HepG2 (cell line): ENCODE data around the gene ZNF276. TPM values are rescaled to one million over a fixed set of nuclear protein-coding genes. Genes with fewer than 3 reads are reported as not detected.

ENCODE experiments used
- NFRKB ChIP-seq: fragments of 450-650 bp; IDR thresholded peaks from 2 replicates; pipeline ENCODE4 v1.6.1; 2017
- PAWR ChIP-seq: sonication (generic); formaldehyde crosslinking; IDR thresholded peaks from 2 replicates; pipeline ENCODE4 v1.4.0; 2020; ENCODE audit warnings: missing genetic modification reagents, mild to moderate bottlenecking, borderline replicate concordance
- PAX8 ChIP-seq: sonication (generic); formaldehyde crosslinking; IDR thresholded peaks from 2 replicates; pipeline ENCODE4 v1.8.0; 2022; ENCODE audit warnings: mild to moderate bottlenecking, missing genetic modification reagents, borderline replicate concordance
- RAD21 ChIP-seq: fragments of 450-650 bp; formaldehyde crosslinking; IDR thresholded peaks from 2 replicates; pipeline ENCODE4 v1.5.0; 2020; ENCODE audit warnings: mild to moderate bottlenecking
- TEAD3 ChIP-seq: optimal IDR thresholded peaks from 2 replicates; pipeline ENCODE3; 2016; ENCODE audit warnings: borderline replicate concordance
- THYN1 ChIP-seq: sonication (generic); formaldehyde crosslinking; IDR thresholded peaks from 2 replicates; pipeline ENCODE4 v1.8.1; 2023; ENCODE audit warnings: low read depth, mild to moderate bottlenecking, moderate library complexity, missing genetic modification reagents, borderline replicate concordance
- U2AF1 ChIP-seq: fragments of 200-400 bp; formaldehyde crosslinking; optimal IDR thresholded peaks from 2 replicates; pipeline ENCODE3; 2017; ENCODE audit warnings: mild to moderate bottlenecking, low read depth, low read length
- ZNF337 ChIP-seq: sonication (generic); formaldehyde crosslinking; IDR thresholded peaks from 2 replicates; pipeline ENCODE4 v1.5.1; 2020; ENCODE audit warnings: missing genetic modification reagents, low read depth, mild to moderate bottlenecking, borderline replicate concordance
- ZNF354B ChIP-seq: sonication (generic); formaldehyde crosslinking; IDR thresholded peaks from 2 replicates; pipeline ENCODE4 v1.8.0; 2022; ENCODE audit warnings: mild to moderate bottlenecking, missing genetic modification reagents
- ZNF879 ChIP-seq: sonication (generic); formaldehyde crosslinking; IDR thresholded peaks from 2 replicates; pipeline ENCODE4 v1.8.1; 2023; ENCODE audit warnings: missing genetic modification reagents
- polyA plus RNA-seq, 8 experiments: library from polyadenylated mRNA; depleted of rRNA in 3 of 8; stranded (reverse) in 7 of 8; unstranded in 1 of 8; fragments of >200 nt; fragmentation: Illumina TruSeq in 4 of 8; extraction: Trizol in 4 of 8; gene quantifications; 2 replicates each; pipeline versions ENCODE4 v1.2.1 to v1.2.3, GENCODE V29; 2011 to 2016; ENCODE audit warnings: low read depth in 4 of 8, missing spikeins in 1 of 8, mixed read lengths in 1 of 8; ENCODE audit not compliant: insufficient read depth in 1 of 8
- total RNA-seq, 5 experiments: library from RNA; depleted of rRNA; stranded (reverse); fragments of >200 nt; fragmentation: Illumina TruSeq; extraction: Trizol; gene quantifications; 2 replicates each; pipeline ENCODE4 v1.2.3, GENCODE V29; 2016; ENCODE audit warnings: low read depth in 1 of 5
- TF ChIP-seq, protein P1 (sequence below): sonication (generic); formaldehyde crosslinking; IDR thresholded peaks from 2 replicates; pipeline ENCODE4 v1.5.1; 2020; ENCODE audit warnings: missing genetic modification reagents, mild to moderate bottlenecking, borderline replicate concordance
- TF ChIP-seq, protein P2 (sequence below): sonication (generic); formaldehyde crosslinking; IDR thresholded peaks from 2 replicates; pipeline ENCODE4 v1.4.0; 2020; ENCODE audit warnings: missing genetic modification reagents
- TF ChIP-seq, protein P3 (sequence below): sonication (generic); formaldehyde crosslinking; IDR thresholded peaks from 2 replicates; pipeline ENCODE4 v1.8.1; 2023; ENCODE audit warnings: missing genetic modification reagents, inconsistent platforms, borderline replicate concordance
- TF ChIP-seq, protein P4 (sequence below), 2 experiments: sonication (generic) in 1 of 2; formaldehyde crosslinking in 1 of 2; IDR thresholded peaks; 2 replicates each; pipeline versions ENCODE4 v1.6.1 to v1.9.0; 2014 to 2022; ENCODE audit warnings: antibody characterized with exemption in 1 of 2, borderline replicate concordance in 1 of 2, inconsistent platforms in 1 of 2, low read depth in 1 of 2, missing genetic modification reagents in 1 of 2

The ZNF276 gene
- total and polyA plus RNA-seq, 2 of the 13 experiments (the other 11 are each of a cell fraction or from before 2014, with no cell fraction given) = 17.7 to 18.0 TPM

DNA sequence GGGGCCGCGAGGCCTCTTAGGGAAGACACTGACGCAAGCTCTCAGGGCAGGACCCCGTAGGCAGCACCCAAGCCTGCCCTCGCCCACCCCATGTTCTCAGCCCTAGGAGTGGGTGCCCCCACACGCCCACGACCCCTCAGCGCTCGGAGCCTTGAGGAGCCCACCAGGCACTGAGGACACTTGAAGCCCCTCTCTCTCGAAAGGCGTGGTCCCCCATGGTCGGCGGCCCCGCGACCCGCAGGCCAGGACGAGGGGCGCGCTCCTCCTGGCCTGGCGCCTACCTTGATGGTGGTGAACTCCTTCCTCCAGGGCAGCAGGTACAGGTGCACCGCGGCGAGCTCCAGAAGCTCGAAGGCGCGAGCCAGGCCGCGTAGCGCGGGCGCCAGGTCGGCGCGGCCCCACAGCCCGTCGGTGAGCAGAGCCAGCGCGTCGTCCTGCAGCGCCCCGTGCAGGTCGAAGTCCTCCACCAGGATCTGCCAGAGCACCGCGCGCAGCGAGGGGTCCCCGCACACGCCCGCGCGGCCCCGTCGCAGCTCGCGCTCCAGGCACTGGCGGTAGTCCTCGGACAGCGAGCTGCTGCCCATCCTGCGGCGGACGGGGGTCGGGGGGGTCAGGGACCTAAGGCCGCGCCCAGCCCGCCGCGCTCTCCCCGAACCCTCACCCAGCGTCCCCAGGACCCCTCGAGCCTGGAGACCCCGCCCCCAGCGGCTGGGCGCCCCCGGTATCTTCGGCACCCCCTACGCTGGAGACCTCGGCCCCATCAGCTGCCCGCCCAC lies 20.5 kb upstream of the ZNF276 start (continued):
- TF ChIP-seq, protein P1, sequence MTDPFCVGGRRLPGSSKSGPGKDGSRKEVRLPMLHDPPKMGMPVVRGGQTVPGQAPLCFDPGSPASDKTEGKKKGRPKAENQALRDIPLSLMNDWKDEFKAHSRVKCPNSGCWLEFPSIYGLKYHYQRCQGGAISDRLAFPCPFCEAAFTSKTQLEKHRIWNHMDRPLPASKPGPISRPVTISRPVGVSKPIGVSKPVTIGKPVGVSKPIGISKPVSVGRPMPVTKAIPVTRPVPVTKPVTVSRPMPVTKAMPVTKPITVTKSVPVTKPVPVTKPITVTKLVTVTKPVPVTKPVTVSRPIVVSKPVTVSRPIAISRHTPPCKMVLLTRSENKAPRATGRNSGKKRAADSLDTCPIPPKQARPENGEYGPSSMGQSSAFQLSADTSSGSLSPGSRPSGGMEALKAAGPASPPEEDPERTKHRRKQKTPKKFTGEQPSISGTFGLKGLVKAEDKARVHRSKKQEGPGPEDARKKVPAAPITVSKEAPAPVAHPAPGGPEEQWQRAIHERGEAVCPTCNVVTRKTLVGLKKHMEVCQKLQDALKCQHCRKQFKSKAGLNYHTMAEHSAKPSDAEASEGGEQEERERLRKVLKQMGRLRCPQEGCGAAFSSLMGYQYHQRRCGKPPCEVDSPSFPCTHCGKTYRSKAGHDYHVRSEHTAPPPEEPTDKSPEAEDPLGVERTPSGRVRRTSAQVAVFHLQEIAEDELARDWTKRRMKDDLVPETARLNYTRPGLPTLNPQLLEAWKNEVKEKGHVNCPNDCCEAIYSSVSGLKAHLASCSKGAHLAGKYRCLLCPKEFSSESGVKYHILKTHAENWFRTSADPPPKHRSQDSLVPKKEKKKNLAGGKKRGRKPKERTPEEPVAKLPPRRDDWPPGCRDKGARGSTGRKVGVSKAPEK (CRISPR knock-in tag) = no peak
- TF ChIP-seq U2AF1 = peak; percentile 2
- TF ChIP-seq, protein P2, sequence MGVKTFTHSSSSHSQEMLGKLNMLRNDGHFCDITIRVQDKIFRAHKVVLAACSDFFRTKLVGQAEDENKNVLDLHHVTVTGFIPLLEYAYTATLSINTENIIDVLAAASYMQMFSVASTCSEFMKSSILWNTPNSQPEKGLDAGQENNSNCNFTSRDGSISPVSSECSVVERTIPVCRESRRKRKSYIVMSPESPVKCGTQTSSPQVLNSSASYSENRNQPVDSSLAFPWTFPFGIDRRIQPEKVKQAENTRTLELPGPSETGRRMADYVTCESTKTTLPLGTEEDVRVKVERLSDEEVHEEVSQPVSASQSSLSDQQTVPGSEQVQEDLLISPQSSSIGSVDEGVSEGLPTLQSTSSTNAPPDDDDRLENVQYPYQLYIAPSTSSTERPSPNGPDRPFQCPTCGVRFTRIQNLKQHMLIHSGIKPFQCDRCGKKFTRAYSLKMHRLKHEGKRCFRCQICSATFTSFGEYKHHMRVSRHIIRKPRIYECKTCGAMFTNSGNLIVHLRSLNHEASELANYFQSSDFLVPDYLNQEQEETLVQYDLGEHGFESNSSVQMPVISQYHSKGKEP (CRISPR knock-in tag) = no peak
- TF ChIP-seq ZNF337 (CRISPR knock-in tag) = no peak; the same call in 1 of the 2 replicates
- TF ChIP-seq PAX8 (CRISPR knock-in tag) = 0 out of 2 replicates have a peak, but pooled peaks have one; percentile 51
- TF ChIP-seq THYN1 (CRISPR knock-in tag) = no peak
- TF ChIP-seq PAWR (CRISPR knock-in tag) = no peak
- TF ChIP-seq ZNF354B (CRISPR knock-in tag) = no peak
- TF ChIP-seq NFRKB = no peak
- peak; percentile 17 for TF ChIP-seq TEAD3 (CRISPR knock-in tag)
- TF ChIP-seq, protein P3, sequence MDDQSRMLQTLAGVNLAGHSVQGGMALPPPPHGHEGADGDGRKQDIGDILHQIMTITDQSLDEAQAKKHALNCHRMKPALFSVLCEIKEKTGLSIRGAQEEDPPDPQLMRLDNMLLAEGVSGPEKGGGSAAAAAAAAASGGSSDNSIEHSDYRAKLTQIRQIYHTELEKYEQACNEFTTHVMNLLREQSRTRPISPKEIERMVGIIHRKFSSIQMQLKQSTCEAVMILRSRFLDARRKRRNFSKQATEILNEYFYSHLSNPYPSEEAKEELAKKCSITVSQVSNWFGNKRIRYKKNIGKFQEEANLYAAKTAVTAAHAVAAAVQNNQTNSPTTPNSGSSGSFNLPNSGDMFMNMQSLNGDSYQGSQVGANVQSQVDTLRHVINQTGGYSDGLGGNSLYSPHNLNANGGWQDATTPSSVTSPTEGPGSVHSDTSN (CRISPR knock-in tag) = peak; percentile 77
- TF ChIP-seq, protein P4, sequence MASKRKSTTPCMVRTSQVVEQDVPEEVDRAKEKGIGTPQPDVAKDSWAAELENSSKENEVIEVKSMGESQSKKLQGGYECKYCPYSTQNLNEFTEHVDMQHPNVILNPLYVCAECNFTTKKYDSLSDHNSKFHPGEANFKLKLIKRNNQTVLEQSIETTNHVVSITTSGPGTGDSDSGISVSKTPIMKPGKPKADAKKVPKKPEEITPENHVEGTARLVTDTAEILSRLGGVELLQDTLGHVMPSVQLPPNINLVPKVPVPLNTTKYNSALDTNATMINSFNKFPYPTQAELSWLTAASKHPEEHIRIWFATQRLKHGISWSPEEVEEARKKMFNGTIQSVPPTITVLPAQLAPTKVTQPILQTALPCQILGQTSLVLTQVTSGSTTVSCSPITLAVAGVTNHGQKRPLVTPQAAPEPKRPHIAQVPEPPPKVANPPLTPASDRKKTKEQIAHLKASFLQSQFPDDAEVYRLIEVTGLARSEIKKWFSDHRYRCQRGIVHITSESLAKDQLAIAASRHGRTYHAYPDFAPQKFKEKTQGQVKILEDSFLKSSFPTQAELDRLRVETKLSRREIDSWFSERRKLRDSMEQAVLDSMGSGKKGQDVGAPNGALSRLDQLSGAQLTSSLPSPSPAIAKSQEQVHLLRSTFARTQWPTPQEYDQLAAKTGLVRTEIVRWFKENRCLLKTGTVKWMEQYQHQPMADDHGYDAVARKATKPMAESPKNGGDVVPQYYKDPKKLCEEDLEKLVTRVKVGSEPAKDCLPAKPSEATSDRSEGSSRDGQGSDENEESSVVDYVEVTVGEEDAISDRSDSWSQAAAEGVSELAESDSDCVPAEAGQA (IDR thresholded peaks at IDR 0.05; ENCODE audit: low read depth) = no peak
- TF ChIP-seq, protein P4 (CRISPR knock-in tag; IDR thresholded peaks at IDR 0.05; ENCODE audit: borderline replicate concordance) = no peak
- peak; percentile 28; the same call in 1 of the 2 replicates for TF ChIP-seq ZNF879
- TF ChIP-seq RAD21 (CRISPR knock-in tag) = peak; percentile 90
